Measurements from ENCODE around the gene ADAMTS14. TPM values are rescaled to one million over a fixed set of nuclear protein-coding genes. Genes with fewer than 3 reads are reported as not detected.

Gene ADAMTS14
- polyA plus RNA-seq, 3 donors, result 0.05 TPM; not detected in 2

DNA sequence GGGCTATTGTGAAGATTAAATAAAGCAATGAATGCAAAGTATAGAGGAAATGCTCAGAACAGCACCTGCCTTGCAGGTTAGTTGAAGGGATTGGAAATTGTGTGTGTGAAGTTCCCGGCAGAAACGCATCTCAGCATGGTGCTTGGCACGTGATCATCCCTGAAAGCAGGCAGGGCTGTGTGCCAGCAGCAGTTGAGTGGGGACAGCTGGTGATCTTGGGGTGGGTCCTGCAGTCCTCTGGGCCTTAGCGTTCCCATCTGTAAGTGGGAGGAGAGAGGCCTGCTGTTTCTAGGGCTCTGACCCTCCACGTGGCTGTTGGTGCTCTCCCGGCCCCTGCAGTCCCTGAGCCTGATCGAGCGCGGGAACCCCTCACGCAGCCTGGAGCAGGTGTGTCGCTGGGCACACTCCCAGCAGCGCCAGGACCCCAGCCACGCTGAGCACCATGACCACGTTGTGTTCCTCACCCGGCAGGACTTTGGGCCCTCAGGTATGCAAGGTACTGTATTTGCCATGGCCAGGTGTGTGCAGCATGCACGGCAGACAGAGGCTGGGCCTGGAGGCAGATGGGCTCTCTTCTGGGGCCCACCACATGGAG, 57.6 kb downstream of the ADAMTS14 start:
- H3K36me3 ChIP-seq (replicated peaks in 1 of 2; ENCODE audit: control insufficient read depth in 1 of 2, insufficient read depth in 2 of 2, low read length in 2 of 2), result no peaks in the 10 kb centered on the region
- no peaks in the 10 kb centered on the region for H3K9me3 ChIP-seq (replicated peaks in 1 of 2; ENCODE audit: control insufficient read depth in 1 of 2, insufficient read depth in 1 of 2, low read length in 2 of 2)
- no peak overlapping the region for H3K27ac Mint-ChIP-seq
- intact Hi-C loops (cut with micrococcal nuclease), result no loop called here
- no peak for DNase-seq
- H3K79me2 ChIP-seq (ENCODE audit: insufficient read depth, low read length), result no peaks in the 10 kb centered on the region
- H3K4me1 ChIP-seq (ENCODE audit: control insufficient read depth in 1 of 2, insufficient read depth in 2 of 2, low read length in 2 of 2), result no peaks in the 10 kb centered on the region
- WGBS (ENCODE audit: insufficient coverage), result 95% methylated on average over 16 of the region's 16 CpGs
- H3K27me3 ChIP-seq (ENCODE audit: control insufficient read depth in 2 of 2, insufficient read depth in 2 of 2, low read length in 2 of 2), result no peaks in the 10 kb centered on the region
- no peak overlapping the region for H3K4me3 ChIP-seq (replicated peaks in 1 of 3; ENCODE audit: low read depth in 2 of 3, low read length in 3 of 3)
- peaks cover 0 to 3% (median 3%) of the 10 kb centered on the region in 3 donors for H3K27me3 Mint-ChIP-seq (ENCODE audit: low read depth in 3 of 3)
- no peaks in the 10 kb centered on the region for H4K20me1 ChIP-seq (ENCODE audit: insufficient read depth, low read length)
- peaks cover 0 to 2% (median 0%) of the 10 kb centered on the region in 7 donors for H3K9me3 Mint-ChIP-seq
- H2AFZ ChIP-seq (ENCODE audit: insufficient read depth, low read depth, low read length, poor library complexity, severe bottlenecking), result no peak overlapping the region
- no peaks in the 10 kb centered on the region for H3K36me3 Mint-ChIP-seq
- no peak overlapping the region for H3K4me2 ChIP-seq (replicated peaks; ENCODE audit: extremely low read depth, low read length, poor library complexity, severe bottlenecking)
- H3K4me3 Mint-ChIP-seq, result no peak overlapping the region
- TF ChIP-seq, protein P1, sequence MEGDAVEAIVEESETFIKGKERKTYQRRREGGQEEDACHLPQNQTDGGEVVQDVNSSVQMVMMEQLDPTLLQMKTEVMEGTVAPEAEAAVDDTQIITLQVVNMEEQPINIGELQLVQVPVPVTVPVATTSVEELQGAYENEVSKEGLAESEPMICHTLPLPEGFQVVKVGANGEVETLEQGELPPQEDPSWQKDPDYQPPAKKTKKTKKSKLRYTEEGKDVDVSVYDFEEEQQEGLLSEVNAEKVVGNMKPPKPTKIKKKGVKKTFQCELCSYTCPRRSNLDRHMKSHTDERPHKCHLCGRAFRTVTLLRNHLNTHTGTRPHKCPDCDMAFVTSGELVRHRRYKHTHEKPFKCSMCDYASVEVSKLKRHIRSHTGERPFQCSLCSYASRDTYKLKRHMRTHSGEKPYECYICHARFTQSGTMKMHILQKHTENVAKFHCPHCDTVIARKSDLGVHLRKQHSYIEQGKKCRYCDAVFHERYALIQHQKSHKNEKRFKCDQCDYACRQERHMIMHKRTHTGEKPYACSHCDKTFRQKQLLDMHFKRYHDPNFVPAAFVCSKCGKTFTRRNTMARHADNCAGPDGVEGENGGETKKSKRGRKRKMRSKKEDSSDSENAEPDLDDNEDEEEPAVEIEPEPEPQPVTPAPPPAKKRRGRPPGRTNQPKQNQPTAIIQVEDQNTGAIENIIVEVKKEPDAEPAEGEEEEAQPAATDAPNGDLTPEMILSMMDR (IDR thresholded peaks at IDR 0.05), result no peak
- no peak overlapping the region for H3K27ac ChIP-seq (ENCODE audit: low read depth in 1 of 2, low read length in 2 of 2)
- no peaks in the 10 kb centered on the region for H3K4me1 Mint-ChIP-seq
- H3K9ac ChIP-seq (ENCODE audit: insufficient read depth, low read length, poor library complexity, severe bottlenecking), result no peak overlapping the region

DNA sequence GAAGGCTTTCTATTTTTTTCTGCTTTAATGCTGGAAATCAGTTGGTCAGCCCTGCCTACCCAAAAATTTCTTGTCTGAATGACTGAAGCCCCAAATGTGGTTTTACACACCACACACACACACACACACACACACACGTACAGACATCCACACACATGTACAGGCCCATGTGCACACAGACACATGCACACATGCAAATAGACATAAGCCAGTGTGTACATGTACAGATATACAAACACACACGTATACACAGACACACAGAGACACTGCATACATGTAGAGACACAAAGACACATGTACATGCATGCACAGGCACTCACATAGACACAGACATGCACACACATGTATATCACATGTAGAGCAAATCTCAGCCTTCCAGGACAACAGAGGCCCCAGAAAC, 58.6 kb downstream of the ADAMTS14 start:
- Mint-ChIP-seq H3K27me3 (ENCODE audit: low read depth in 3 of 3) (peaks cover 0 to 3% (median 3%) of the 10 kb centered on the region in 3 donors), H3K4me1 (no peaks in the 10 kb centered on the region), H3K9me3 (no peaks in the 10 kb centered on the region), H3K4me3 (no peak overlapping the region), H3K27ac (no peak overlapping the region), H3K36me3 (no peaks in the 10 kb centered on the region)
- Histone ChIP-seq H4K20me1 (ENCODE audit: insufficient read depth, low read length) (no peaks in the 10 kb centered on the region), H3K27ac (ENCODE audit: low read depth in 1 of 2, low read length in 2 of 2) (no peak overlapping the region), H3K27me3 (ENCODE audit: control insufficient read depth in 2 of 2, insufficient read depth in 2 of 2, low read length in 2 of 2) (no peaks in the 10 kb centered on the region), H3K4me3 (replicated peaks in 1 of 3; ENCODE audit: low read depth in 2 of 3, low read length in 3 of 3) (no peak overlapping the region), H3K79me2 (ENCODE audit: insufficient read depth, low read length) (no peaks in the 10 kb centered on the region), H3K4me1 (ENCODE audit: control insufficient read depth in 1 of 2, insufficient read depth in 2 of 2, low read length in 2 of 2) (no peaks in the 10 kb centered on the region), H3K4me2 (replicated peaks; ENCODE audit: extremely low read depth, low read length, poor library complexity, severe bottlenecking) (no peak overlapping the region), H3K9ac (ENCODE audit: insufficient read depth, low read length, poor library complexity, severe bottlenecking) (no peak overlapping the region), H2AFZ (ENCODE audit: insufficient read depth, low read depth, low read length, poor library complexity, severe bottlenecking) (no peak overlapping the region), H3K9me3 (replicated peaks in 1 of 2; ENCODE audit: control insufficient read depth in 1 of 2, insufficient read depth in 1 of 2, low read length in 2 of 2) (no peaks in the 10 kb centered on the region), H3K36me3 (replicated peaks in 1 of 2; ENCODE audit: control insufficient read depth in 1 of 2, insufficient read depth in 2 of 2, low read length in 2 of 2) (no peaks in the 10 kb centered on the region)
- TF ChIP-seq, protein P1 (IDR thresholded peaks at IDR 0.05), result no peak
- intact Hi-C loops (cut with micrococcal nuclease), result no loop called here
- DNase-seq, result no peak
- 65% methylated on average over 2 of the region's 2 CpGs for WGBS (ENCODE audit: insufficient coverage)
